Transverse colon (tissue), 4 donors: Measurements from ENCODE around the gene PSMD5. TPM values are rescaled to one million over a fixed set of nuclear protein-coding genes. Genes with fewer than 3 reads are reported as not detected.

Experiments used
- DNase-seq: peaks from one replicate; pipeline ENCODE4 v3.0.0-alpha.2; 2019
- H3K27ac ChIP-seq, 4 donors: fragments of 200-600 bp; sonication (generic); 2 replicates each; pipeline ENCODE4 v1.5.1; 2016 to 2018; ENCODE audit warnings: inconsistent platforms in 4 of 4
- H3K27me3 ChIP-seq: fragments of 200-600 bp; sonication (generic); 2 replicates; pipeline ENCODE4 v1.5.1; 2017; ENCODE audit warnings: inconsistent platforms
- H3K36me3 ChIP-seq, 4 donors: fragments of 200-600 bp; sonication (generic); 2 replicates each; pipeline ENCODE4 v1.5.1; 2017 to 2019; ENCODE audit warnings: inconsistent platforms in 4 of 4
- H3K4me1 ChIP-seq, 4 donors: fragments of 200-600 bp; sonication (generic); 2 replicates each; pipeline ENCODE4 v1.5.1; 2017 to 2020; ENCODE audit warnings: inconsistent platforms in 4 of 4
- H3K4me3 ChIP-seq, 4 donors: fragments of 200-600 bp; sonication (generic); 1 replicate in 1 of 4; 2 replicates in 3 of 4; pipeline versions ENCODE4 v1.5.1 to v1.6.1; 2017 to 2019; ENCODE audit warnings: inconsistent platforms in 4 of 4
- H3K9me3 ChIP-seq, 2 donors: fragments of 200-600 bp; sonication (generic); 2 replicates each; pipeline ENCODE4 v1.5.1; 2017 to 2019; ENCODE audit warnings: inconsistent platforms in 2 of 2
- CTCF ChIP-seq, 5 experiments: fragments of 200-600 bp in 3 of 5; fragments of 450-650 bp in 2 of 5; sonication (generic) in 3 of 5; IDR thresholded peaks; 1 replicate in 2 of 5; 2 replicates in 3 of 5; pipeline ENCODE4 v1.5.1; 2016 to 2017; ENCODE audit warnings: antibody characterized with exemption in 5 of 5, inconsistent platforms in 3 of 5, mild to moderate bottlenecking in 2 of 5, moderate library complexity in 1 of 5
- EP300 ChIP-seq: sonication (generic); formaldehyde crosslinking; IDR thresholded peaks from one replicate; pipeline ENCODE4 v1.6.1; 2017; ENCODE audit warnings: antibody characterized with exemption, low read depth
- POLR2A ChIP-seq: fragments of 450-650 bp; IDR thresholded peaks from one replicate; pipeline ENCODE4 v1.6.1; 2016; ENCODE audit warnings: antibody characterized with exemption, mild to moderate bottlenecking, moderate library complexity
- POLR2AphosphoS5 ChIP-seq, 3 donors: sonication (generic); formaldehyde crosslinking; IDR thresholded peaks; one replicate each; pipeline ENCODE4 v1.6.1; 2016; ENCODE audit warnings: antibody characterized with exemption in 3 of 3
- WGBS, 2 donors: methylation state at CpG; one replicate each; pipeline ENCODE4 v1.1.5; 2018; ENCODE audit warnings: low coverage in 1 of 2; 5-methylcytosine and 5-hydroxymethylcytosine counted together
- in situ Hi-C, 4 donors: fragments of 200-750 bp; cut with MboI; loops; one replicate each; pipeline versions ENCODE4 v1.15.0 to v1.15.1; 2017; ENCODE audit warnings: low sequenced_read_pairs in 3 of 4, low pct_ligation_motif_present in 1 of 4, low pct_unique_long_range_greater_than_20kb in 1 of 4
- intact Hi-C: fragments of 100-400 bp; cut with DNase I; formaldehyde crosslinking; loops from one replicate; pipeline ENCODE4 v1.15.1; 2023; ENCODE audit warnings: low total_unique reads
- total RNA-seq, 4 donors: library from RNA; depleted of rRNA; stranded (reverse); fragments of >200 nt; gene quantifications; one replicate each; pipeline ENCODE4 v1.1.0, GENCODE V29; 2016

The PSMD5 gene
- total RNA-seq, 4 donors from 2014 or later: 25.3 to 36.6 (median 28.7) TPM

GRCh38 chr9:120768886-120769285 lies 73.8 kb downstream of the PSMD5 start:
- H3K27ac ChIP-seq: no peak overlapping the region
- DNase-seq: no peak
- in situ Hi-C loops: loop anchor here (10.0 to 25.0 kb wide), 3 partner anchors 168 to 293 kb away; partner anchors contain the start of genes TRAF1 (in 3 of the 4), C5 (in 1 of the 4) and CNTRL (in 1 of the 4)
- no peaks in the 10 kb centered on the region for H3K27me3 ChIP-seq
- H3K4me3 ChIP-seq: no peak overlapping the region
- no peaks in the 10 kb centered on the region for H3K4me1 ChIP-seq
- intact Hi-C loops: no loop called here
- no peaks in the 10 kb centered on the region for H3K9me3 ChIP-seq
- 86 to 89% methylated on average over 1 of the region's 1 CpG for WGBS, 2 donors
- TF ChIP-seq POLR2AphosphoS5 (IDR thresholded peaks at IDR 0.05): no peak
- TF ChIP-seq POLR2A: no peak
- no peak for TF ChIP-seq EP300
- no peak for TF ChIP-seq CTCF (IDR thresholded peaks at IDR 0.05)
- peaks cover 0 to 58% (median 20%) of the 10 kb centered on the region in 4 donors for H3K36me3 ChIP-seq

GRCh38 chr9:120768247-120768646 lies 74.5 kb downstream of the PSMD5 start:
- no peaks in the 10 kb centered on the region for H3K4me1 ChIP-seq
- no peaks in the 10 kb centered on the region for H3K9me3 ChIP-seq
- in situ Hi-C loops (loop anchor here (10.0 to 25.0 kb wide), 3 partner anchors 169 to 294 kb away; partner anchors contain the start of genes TRAF1 (in 3 of the 4), C5 (in 1 of the 4) and CNTRL (in 1 of the 4)), intact Hi-C loops (no loop called here)
- H3K36me3 ChIP-seq: peaks cover 0 to 63% (median 20%) of the 10 kb centered on the region in 4 donors
- no peaks in the 10 kb centered on the region for H3K27me3 ChIP-seq
- TF ChIP-seq POLR2AphosphoS5 (IDR thresholded peaks at IDR 0.05) (no peak), POLR2A (no peak), EP300 (no peak), CTCF (IDR thresholded peaks at IDR 0.05) (no peak)
- no peak overlapping the region for H3K27ac ChIP-seq
- DNase-seq: no peak
- no peak overlapping the region for H3K4me3 ChIP-seq
- 88 to 92% methylated on average over 1 to 4 of the region's 4 CpGs for WGBS, 2 donors

GRCh38 chr9:120767451-120767850 lies 75.3 kb downstream of the PSMD5 start:
- H3K36me3 ChIP-seq: peaks cover 0 to 71% (median 20%) of the 10 kb centered on the region in 4 donors
- TF ChIP-seq CTCF (IDR thresholded peaks at IDR 0.05) (no peak), POLR2AphosphoS5 (IDR thresholded peaks at IDR 0.05) (no peak), POLR2A (no peak), EP300 (no peak)
- H3K27ac ChIP-seq: no peak overlapping the region
- H3K27me3 ChIP-seq: no peaks in the 10 kb centered on the region
- H3K4me3 ChIP-seq: no peak overlapping the region
- intact Hi-C loops (no loop called here), in situ Hi-C loops (loop anchor here (10.0 to 25.0 kb wide), 3 partner anchors 170 to 295 kb away; partner anchors contain the start of genes TRAF1 (in 3 of the 4), C5 (in 1 of the 4) and CNTRL (in 1 of the 4))
- H3K4me1 ChIP-seq: no peaks in the 10 kb centered on the region
- no peak for DNase-seq
- WGBS, 2 donors: 68 to 79% methylated on average over 3 of the region's 3 CpGs
- no peaks in the 10 kb centered on the region for H3K9me3 ChIP-seq

Other genes with a start within 250 kb of the PSMD5 start
- gene MEGF9, start 128.5 kb downstream of the PSMD5 start, total RNA-seq: 10 to 100 TPM in 3 of 4 donors, 1 to 10 TPM in 1; 6.7 to 17.9 (median 12.7) TPM
- 10 to 100 TPM; 23.3 to 52.1 (median 40.0) TPM for gene FBXW2, start 49.5 kb downstream of the PSMD5 start, total RNA-seq
- 10 to 100 TPM in 2 of 4 donors, 1 to 10 TPM in 2; 6.7 to 11.1 (median 9.3) TPM for gene PHF19, start 34.3 kb upstream of the PSMD5 start, total RNA-seq
- 1 to 10 TPM; 2.2 to 7.2 (median 4.3) TPM for gene TRAF1, start 83.9 kb upstream of the PSMD5 start, total RNA-seq
- 1 to 10 TPM in 3 of 4 donors, under 1 TPM in 1; 0.20 to 3.4 (median 1.9) TPM for gene C5, start 207.4 kb upstream of the PSMD5 start, total RNA-seq
- gene CNTRL, start 232.0 kb upstream of the PSMD5 start, total RNA-seq: 10 to 100 TPM in 2 of 4 donors, 1 to 10 TPM in 2; 6.0 to 21.3 (median 11.2) TPM